Tibial nerve (tissue), 4 donors: ENCODE data around the gene TOR4A. TPM values are rescaled to one million over a fixed set of nuclear protein-coding genes. Genes with fewer than 3 reads are reported as not detected.

Experiments used
- DNase-seq, 2 donors: peaks; one replicate each; pipeline ENCODE4 v3.0.0-alpha.2; 2019; ENCODE audit warnings: low spot score in 2 of 2
- H3K27ac ChIP-seq, 4 donors: fragments of 200-600 bp; sonication (generic) in 3 of 4; one replicate each; pipeline ENCODE4 v1.5.1; 2017 to 2019; ENCODE audit warnings: mild to moderate bottlenecking in 1 of 4
- H3K27me3 ChIP-seq, 2 donors: fragments of 200-600 bp; sonication (generic) in 1 of 2; one replicate each; pipeline versions ENCODE4 v1.5.1 to v1.6.0; 2017 to 2019
- H3K36me3 ChIP-seq, 3 donors: fragments of 200-600 bp; sonication (generic); one replicate each; pipeline ENCODE4 v1.5.1; 2018 to 2019
- H3K4me1 ChIP-seq, 4 donors: fragments of 200-600 bp; sonication (generic) in 3 of 4; one replicate each; pipeline ENCODE4 v1.5.1; 2017 to 2019
- H3K4me3 ChIP-seq, 4 donors: fragments of 200-600 bp; sonication (generic) in 3 of 4; one replicate each; pipeline ENCODE4 v1.5.1; 2017 to 2019; ENCODE audit warnings: mild to moderate bottlenecking in 1 of 4, moderate library complexity in 1 of 4
- H3K9me3 ChIP-seq, 4 donors: fragments of 200-600 bp; sonication (generic) in 3 of 4; one replicate each; pipeline ENCODE4 v1.5.1; 2017 to 2019
- EP300 ChIP-seq, 2 donors: sonication (generic); formaldehyde crosslinking; IDR thresholded peaks; one replicate each; pipeline ENCODE4 v1.6.1; 2017; ENCODE audit warnings: antibody characterized with exemption in 2 of 2, mild to moderate bottlenecking in 1 of 2
- POLR2A ChIP-seq, 2 donors: fragments of 450-650 bp; IDR thresholded peaks; one replicate each; pipeline ENCODE4 v1.6.1; 2017; ENCODE audit warnings: antibody characterized with exemption in 2 of 2, mild to moderate bottlenecking in 2 of 2, moderate library complexity in 2 of 2
- WGBS, 2 donors: methylation state at CpG; one replicate each; pipeline ENCODE4 v1.1.5; 2018; 5-methylcytosine and 5-hydroxymethylcytosine counted together
- total RNA-seq, 4 donors: library from RNA; depleted of rRNA; stranded (reverse); fragments of >200 nt; gene quantifications; one replicate each; pipeline ENCODE4 v1.1.0, GENCODE V29; 2016
- TF ChIP-seq, protein P1 (sequence below), 5 experiments: fragments of 200-600 bp in 3 of 5; fragments of 450-650 bp in 2 of 5; sonication (generic) in 3 of 5; IDR thresholded peaks; one replicate each; pipeline ENCODE4 v1.5.1; 2016 to 2019; ENCODE audit warnings: antibody characterized with exemption in 5 of 5, mild to moderate bottlenecking in 3 of 5, moderate library complexity in 2 of 5

The TOR4A gene
- total RNA-seq, 4 donors from 2014 or later: 3.3 to 11.4 (median 4.3) TPM

DNA sequence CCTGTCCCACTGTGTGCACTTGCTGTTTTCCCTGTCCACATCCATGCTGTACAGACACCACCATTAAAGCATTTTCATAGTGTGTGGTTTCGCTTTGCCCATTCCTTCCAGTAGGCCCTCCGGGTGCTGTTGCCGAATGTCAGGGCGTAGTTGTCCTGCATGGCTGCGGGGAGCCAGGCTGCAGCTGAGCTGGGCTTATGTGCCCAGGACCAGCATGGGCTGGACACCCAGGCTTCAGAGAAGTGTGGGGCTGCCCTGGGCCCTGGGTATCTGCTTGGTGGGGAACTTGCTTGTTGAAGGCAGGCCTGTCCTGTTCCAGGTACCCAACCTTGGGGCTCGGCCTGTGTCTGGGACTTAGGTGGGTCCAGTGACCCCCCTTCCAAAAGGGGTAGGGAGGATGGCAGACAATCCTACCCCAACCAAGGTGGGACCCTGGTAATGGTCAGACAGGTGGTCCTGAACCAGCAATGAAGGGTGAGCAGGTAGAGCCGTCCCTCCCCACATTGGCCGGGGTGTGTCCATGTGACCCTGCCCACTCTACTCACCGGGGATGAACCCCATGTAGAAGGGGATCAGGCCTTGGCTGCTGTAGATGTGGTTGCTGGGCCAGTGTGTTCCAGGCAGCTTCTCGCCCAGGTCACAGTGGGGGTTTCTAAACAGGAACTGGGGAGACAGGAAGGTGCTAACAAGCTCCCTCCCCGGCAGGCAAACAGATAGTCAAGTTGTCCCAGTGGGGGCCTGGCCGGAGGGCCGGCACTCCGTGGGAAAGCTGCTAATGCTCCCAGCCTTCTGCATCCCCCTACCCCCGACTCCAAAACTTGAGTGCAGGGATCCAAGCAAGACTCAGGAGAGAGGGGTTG, 33.7 kb upstream of the TOR4A start:
- 64 to 81% methylated on average over 11 to 14 of the region's 15 CpGs for WGBS, 2 donors
- TF ChIP-seq EP300 (IDR thresholded peaks at IDR 0.05): no peak
- peaks cover 0 to 45% (median 21%) of the 10 kb centered on the region in 4 donors for H3K4me1 ChIP-seq
- H3K9me3 ChIP-seq: no peaks in the 10 kb centered on the region
- no peak overlapping the region for H3K4me3 ChIP-seq
- no peak overlapping the region for H3K27ac ChIP-seq
- peaks cover 0 to 20% (median 10%) of the 10 kb centered on the region in 3 donors for H3K36me3 ChIP-seq
- no peaks in the 10 kb centered on the region for H3K27me3 ChIP-seq
- no peak for DNase-seq

DNA sequence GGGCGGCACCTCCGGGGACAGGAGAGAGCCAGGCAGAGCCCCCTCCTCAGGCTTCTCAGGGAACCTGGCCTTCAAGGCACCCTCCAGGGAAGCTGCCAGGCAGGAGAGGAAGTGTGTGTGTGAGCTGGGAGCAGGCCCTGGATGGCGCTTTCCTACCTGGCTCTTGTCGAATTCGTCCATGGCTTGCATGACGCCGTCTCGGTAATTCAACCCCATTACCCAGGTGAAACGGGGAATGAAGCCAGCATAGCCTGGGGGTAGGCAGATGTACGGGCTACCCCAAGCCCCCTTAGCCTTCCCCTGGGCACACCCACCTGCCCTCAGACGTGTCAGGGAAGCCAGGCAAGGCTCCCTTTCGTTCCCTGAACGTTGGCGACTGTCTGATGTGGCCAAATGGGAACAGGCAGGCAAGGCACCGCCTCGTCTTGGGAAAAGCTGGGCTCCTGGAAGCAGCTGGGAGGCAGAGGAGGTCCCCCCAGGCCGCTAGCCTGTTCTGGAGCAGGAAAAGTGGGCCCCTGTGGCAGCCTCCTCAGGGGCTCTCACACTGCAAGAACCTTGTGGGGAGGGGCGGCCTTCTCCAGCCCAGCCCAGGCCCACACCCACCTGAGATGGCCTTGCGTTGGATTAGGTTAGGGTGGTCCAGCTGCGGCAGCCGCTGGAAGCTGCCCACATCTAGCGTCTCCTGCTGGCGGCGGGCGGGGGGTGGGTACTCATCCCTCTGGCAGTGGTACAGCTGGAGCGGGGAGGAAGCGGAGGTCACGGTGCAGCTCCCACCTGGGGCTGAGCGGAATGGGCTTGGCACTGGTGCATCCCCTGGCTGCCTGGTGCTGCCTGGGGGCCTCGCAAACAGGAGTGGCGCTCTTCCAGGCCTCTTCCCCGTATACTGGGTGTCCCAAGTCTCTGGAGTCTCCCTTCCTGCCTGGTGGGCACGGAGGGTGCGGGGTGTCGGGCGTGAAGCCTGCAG, 32.8 kb upstream of the TOR4A start:
- no peak overlapping the region for H3K27ac ChIP-seq
- peaks cover 0 to 20% (median 10%) of the 10 kb centered on the region in 3 donors for H3K36me3 ChIP-seq
- DNase-seq: no peak
- 57 to 74% methylated on average over 23 to 30 of the region's 36 CpGs for WGBS, 2 donors
- H3K27me3 ChIP-seq: no peaks in the 10 kb centered on the region
- TF ChIP-seq, protein P1, sequence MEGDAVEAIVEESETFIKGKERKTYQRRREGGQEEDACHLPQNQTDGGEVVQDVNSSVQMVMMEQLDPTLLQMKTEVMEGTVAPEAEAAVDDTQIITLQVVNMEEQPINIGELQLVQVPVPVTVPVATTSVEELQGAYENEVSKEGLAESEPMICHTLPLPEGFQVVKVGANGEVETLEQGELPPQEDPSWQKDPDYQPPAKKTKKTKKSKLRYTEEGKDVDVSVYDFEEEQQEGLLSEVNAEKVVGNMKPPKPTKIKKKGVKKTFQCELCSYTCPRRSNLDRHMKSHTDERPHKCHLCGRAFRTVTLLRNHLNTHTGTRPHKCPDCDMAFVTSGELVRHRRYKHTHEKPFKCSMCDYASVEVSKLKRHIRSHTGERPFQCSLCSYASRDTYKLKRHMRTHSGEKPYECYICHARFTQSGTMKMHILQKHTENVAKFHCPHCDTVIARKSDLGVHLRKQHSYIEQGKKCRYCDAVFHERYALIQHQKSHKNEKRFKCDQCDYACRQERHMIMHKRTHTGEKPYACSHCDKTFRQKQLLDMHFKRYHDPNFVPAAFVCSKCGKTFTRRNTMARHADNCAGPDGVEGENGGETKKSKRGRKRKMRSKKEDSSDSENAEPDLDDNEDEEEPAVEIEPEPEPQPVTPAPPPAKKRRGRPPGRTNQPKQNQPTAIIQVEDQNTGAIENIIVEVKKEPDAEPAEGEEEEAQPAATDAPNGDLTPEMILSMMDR (IDR thresholded peaks at IDR 0.05): no peak
- no peak for TF ChIP-seq EP300 (IDR thresholded peaks at IDR 0.05)
- TF ChIP-seq POLR2A (IDR thresholded peaks at IDR 0.05): no peak
- peaks cover 0 to 36% (median 17%) of the 10 kb centered on the region in 4 donors for H3K4me1 ChIP-seq
- no peak overlapping the region for H3K4me3 ChIP-seq
- no peaks in the 10 kb centered on the region for H3K9me3 ChIP-seq

DNA sequence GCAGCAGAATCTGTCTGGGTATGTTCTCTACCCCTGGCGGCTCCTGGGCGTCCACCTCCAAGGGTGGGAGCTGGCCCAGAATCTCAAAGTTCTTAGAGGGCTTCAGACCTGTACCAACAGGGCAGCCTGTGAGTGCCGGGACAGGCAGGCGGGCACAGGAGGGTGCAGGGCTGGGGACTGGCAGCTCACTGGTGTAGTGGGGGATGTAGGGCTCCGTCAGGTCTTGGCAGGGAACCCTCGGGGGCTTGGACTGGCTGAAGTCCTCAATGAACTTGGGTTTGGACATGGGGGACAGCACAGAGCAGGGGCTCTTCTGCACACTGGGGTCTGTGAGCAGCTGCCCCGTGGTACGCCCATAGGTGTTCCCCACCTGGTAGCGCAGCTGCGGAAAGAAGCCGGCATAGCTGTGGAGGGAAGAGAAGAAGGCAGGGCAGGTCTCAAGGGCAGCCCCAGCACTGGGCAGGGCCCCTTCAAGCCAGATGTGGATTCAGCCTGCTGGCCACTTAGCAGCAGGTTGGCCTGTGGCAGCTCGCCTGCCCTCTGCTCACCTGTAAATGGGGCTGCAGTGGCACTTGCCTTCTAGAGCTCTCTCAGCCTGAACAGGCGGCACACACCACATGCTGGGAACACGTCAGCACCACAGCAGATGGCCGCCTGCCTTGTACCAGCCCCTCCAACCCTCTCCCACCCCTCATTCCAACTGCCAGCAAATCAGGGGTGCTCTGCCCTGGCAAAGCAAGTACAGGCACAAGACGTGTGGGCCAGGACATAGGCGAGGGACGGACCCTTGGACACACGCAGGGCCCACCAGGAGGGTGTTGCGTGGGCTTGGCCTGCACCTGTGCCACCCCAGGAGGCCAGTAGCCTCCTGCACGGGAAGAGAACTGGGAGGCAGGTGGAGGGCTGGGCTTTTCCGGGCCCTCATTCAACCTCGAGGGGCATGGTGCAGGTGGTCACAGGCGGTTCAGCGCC, 31.8 kb upstream of the TOR4A start:
- H3K36me3 ChIP-seq: peaks cover 0 to 20% (median 10%) of the 10 kb centered on the region in 3 donors
- no peaks in the 10 kb centered on the region for H3K9me3 ChIP-seq
- no peak overlapping the region for H3K4me3 ChIP-seq
- TF ChIP-seq EP300 (IDR thresholded peaks at IDR 0.05) (no peak), POLR2A (IDR thresholded peaks at IDR 0.05) (no peak)
- TF ChIP-seq, protein P1 (IDR thresholded peaks at IDR 0.05): no peak
- H3K27me3 ChIP-seq: no peaks in the 10 kb centered on the region
- peaks cover 0 to 39% (median 16%) of the 10 kb centered on the region in 4 donors for H3K4me1 ChIP-seq
- DNase-seq: no peak
- WGBS, 2 donors: 88 to 90% methylated on average over 24 to 25 of the region's 25 CpGs
- no peak overlapping the region for H3K27ac ChIP-seq

DNA sequence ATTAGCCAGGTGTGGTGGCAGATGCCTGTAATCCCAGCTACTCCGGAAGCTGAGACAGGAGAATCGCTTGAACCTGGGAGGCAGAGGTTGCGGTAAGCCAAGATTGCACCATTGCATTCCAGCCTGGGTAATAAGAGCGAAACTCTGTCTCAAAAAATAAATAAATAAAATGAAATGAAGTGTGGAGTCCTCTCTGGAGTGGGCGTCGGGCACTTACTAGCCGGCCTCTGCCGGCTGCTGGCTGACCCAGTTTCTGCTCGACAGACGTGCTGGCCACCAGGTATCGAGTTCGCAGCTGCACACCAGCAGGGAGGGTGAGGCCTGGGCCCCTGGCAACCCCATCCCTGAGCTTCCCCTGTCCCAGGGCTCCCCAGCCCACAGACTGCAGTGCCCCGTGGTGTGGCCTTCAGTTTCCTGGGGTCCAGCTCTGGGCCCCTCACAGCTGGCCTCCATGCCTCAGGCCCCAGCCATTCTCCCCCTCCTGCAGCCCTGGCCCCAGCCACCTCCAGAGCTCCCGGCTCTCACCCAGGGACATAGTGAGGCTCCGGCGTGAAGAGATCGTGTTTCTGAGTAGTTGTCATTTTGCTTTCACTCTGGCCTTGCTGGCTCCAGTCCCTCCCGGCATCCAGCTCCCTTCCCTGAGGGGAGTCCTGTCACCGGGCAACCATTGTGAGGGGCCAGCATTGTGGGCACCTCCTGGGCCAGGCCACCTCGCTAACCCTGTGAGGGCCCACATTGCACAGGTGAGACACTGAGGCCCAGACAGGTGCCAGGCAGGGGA, 30.2 kb upstream of the TOR4A start:
- no peak for DNase-seq
- TF ChIP-seq POLR2A (IDR thresholded peaks at IDR 0.05): no peak
- TF ChIP-seq, protein P1 (IDR thresholded peaks at IDR 0.05): no peak
- no peak for TF ChIP-seq EP300 (IDR thresholded peaks at IDR 0.05)
- H3K4me3 ChIP-seq: no peak overlapping the region
- peaks cover 0 to 36% (median 8%) of the 10 kb centered on the region in 4 donors for H3K4me1 ChIP-seq
- H3K36me3 ChIP-seq: peaks cover 0 to 16% (median 8%) of the 10 kb centered on the region in 3 donors
- H3K27ac ChIP-seq: no peak overlapping the region
- H3K9me3 ChIP-seq: no peaks in the 10 kb centered on the region
- WGBS, 2 donors: 68% methylated on average over 20 of the region's 20 CpGs
- no peaks in the 10 kb centered on the region for H3K27me3 ChIP-seq
